CMK (cell line): ENCODE results near the gene CRYZL1.

Source experiments
- DNase-seq: peaks from one replicate; pipeline ENCODE4 v3.0.0-alpha.2; 2010; ENCODE audit warnings: low read depth

CRYZL1 gene

DNA sequence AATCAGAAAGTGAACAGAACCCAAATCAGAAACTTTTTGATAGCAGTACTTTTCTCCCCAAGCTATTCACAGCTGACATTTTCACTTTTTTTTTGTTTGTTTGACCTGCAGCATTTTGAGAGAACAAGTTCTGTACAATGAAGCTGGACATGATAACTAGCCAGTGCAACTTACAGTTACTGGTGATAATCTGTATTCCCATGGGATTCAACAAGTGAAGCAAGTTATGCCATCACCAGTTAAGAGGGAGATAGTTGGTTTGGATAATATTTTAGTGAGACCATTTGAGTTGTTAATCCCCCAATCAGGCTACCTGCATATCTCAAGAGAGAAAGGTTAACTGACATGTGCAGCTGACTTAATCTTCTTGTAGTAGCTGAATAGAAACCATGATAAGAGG, 80.6 kb downstream of the CRYZL1 start:
- DNase-seq: no peak

DNA sequence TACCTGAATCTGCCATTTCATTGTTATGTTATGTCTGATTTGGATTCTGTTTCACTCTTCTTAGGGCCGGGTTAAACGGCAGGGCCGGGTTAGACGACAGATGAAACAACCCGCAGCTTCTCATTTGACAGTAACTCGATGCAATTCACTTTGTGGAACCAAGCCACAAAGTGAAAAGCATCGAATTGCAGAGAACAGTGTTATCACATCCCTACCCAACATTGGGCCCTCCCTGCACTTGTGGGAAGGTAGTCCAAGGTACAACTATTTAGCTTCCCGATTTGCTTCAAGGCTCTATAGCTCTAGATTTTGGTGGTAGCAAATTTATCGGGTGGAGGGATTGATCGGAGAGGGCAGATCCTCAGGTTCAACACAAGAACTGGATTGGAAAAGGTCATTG, 81.7 kb downstream of the CRYZL1 start:
- DNase-seq: no peak

DNA sequence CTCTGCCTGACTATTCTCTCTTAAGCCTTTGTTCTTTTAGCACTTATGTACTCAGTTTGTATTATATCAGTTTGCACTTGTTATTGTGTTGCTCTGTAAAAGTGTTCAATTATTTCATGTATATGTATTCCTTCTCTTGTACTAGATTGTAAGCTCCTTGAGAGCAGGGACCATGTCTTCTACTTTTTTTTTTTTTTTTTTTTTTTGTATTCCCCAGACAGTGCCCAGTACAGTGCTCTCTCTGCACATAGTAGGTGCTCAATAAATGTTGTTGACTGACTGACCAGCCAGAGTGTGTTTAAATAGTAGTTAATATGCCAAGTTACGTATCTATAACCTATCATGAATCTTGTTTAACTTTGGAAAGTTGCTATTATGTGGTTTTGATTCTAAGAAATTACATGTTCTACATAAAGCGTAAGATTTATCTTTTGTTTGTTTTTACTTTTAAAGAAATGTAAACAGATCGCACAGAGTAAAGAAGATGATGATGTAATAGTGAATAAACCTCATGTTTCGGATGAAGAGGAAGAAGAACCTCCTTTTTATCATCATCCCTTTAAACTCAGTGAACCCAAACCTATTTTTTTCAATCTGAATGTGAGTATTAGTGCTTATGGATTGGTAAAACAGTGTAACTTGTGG, 82.6 kb downstream of the CRYZL1 start:
- DNase-seq: no peak

DNA sequence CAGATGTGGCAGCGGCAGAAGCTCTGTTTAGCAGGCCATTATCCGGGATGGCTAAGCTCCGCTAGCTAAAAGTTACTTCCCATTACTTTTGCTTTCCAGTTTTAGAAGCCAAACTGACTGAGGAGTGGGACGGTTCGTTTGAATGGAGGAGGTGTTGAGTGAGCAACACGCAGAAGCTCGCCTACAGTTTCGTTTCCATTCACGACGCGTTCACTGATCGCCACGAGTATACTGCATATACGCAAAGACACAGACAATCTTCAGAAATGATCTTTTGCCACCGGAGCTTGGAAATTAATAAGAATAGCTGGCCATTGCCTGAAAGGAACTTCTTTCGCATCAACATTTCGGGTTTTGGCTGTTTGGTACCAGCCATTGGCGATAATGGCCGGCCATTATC, 84.1 kb downstream of the CRYZL1 start:
- no peak for DNase-seq

DNA sequence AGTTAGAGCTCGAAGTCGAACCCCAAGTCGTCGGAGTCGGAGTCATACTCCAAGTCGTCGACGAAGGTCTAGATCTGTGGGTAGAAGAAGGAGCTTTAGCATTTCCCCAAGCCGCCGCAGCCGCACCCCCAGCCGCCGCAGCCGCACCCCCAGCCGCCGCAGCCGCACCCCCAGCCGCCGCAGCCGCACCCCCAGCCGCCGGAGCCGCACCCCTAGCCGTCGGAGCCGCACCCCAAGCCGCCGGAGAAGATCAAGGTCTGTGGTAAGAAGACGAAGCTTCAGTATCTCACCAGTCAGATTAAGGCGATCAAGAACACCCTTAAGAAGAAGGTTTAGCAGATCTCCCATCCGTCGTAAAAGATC, 86.6 kb downstream of the CRYZL1 start:
- DNase-seq: no peak

DNA sequence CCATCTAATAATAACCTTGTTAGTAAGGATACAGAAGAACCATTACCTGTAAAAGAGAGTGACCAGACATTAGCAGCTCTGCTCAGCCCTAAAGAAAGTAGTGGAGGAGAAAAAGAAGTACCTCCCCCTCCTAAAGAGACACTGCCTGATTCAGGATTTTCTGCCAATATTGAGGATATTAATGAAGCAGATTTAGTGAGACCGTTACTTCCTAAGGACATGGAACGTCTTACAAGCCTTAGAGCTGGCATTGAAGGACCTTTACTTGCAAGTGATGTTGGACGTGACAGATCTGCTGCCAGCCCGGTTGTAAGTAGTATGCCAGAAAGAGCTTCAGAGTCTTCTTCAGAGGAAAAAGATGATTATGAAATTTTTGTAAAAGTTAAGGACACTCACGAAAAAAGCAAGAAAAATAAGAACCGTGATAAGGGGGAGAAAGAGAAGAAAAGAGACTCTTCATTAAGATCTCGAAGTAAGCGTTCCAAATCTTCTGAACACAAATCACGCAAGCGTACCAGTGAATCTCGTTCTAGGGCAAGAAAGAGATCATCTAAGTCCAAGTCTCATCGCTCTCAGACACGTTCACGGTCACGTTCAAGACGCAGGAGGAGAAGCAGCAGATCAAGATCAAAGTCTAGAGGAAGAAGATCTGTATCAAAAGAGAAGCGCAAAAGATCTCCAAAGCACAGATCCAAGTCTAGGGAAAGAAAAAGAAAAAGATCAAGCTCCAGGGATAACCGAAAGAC, 87.1 kb downstream of the CRYZL1 start:
- no peak for DNase-seq

GRCh38 chr21:33552999-33553598, 88.4 kb downstream of the CRYZL1 start:
- DNase-seq: no peak

GRCh38 chr21:33552093-33552998, 89.2 kb downstream of the CRYZL1 start:
- no peak for DNase-seq

GRCh38 chr21:33551664-33552063, 89.9 kb downstream of the CRYZL1 start:
- DNase-seq: no peak

DNA sequence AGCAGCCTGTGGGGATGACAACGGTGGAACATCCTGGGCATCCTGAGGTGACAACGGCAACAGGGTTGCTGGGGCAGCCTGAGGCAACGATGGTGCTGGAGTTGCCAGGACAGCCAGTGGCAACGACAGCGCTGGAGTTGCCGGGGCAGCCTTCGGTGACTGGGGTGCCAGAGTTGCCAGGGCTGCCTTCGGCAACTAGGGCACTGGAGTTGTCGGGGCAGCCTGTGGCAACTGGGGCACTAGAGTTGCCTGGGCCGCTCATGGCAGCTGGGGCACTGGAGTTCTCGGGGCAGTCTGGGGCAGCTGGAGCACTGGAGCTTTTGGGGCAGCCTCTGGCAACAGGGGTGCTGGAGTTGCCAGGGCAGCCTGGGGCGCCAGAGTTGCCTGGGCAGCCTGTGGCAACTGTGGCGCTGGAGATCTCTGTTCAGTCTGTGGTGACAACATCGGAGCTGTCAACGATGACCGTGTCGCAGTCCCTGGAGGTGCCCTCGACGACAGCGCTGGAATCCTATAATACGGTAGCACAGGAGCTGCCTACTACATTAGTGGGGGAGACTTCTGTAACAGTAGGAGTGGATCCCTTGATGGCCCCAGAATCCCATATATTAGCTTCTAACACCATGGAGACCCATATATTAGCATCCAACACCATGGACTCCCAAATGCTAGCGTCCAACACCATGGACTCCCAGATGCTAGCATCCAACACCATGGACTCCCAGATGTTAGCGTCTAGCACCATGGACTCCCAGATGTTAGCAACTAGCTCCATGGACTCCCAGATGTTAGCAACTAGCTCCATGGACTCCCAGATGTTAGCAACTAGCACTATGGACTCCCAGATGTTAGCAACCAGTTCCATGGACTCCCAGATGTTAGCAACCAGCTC, 90.5 kb downstream of the CRYZL1 start:
- no peak for DNase-seq

- no peak for DNase-seq
These were observed 91.4 kb downstream of the CRYZL1 start for GRCh38 chr21:33549848-33550771.

DNA sequence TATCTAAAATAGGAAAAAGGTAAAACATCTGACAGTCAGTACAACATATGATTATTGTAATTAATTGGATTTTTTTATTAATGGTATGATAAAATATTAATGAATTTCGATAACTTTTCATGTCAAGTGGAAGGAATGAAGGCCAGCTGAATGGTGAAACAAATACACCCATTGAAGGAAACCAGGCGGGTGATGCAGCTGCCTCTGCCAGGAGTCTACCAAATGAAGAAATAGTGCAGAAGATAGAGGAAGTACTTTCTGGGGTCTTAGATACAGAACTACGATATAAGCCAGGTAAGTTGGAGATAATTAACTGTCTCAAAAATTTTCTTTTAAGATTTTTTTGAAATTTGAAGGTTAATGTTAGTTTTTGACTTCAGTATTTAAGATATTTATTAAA, 95.5 kb downstream of the CRYZL1 start:
- DNase-seq: no peak

GRCh38 chr21:33544451-33545195, 96.9 kb downstream of the CRYZL1 start:
- DNase-seq: no peak

- DNase-seq: no peak
These were observed 97.9 kb downstream of the CRYZL1 start for GRCh38 chr21:33543505-33544129.

- DNase-seq: peak; percentile 99
These were observed 98.7 kb downstream of the CRYZL1 start, which contains the start of gene SON for GRCh38 chr21:33542640-33543504. SON (plus strand) TSS chr21:33543038; CDS start chr21:33543093, 55 bp downstream.

GRCh38 chr21:33541756-33542639, 99.5 kb downstream of the CRYZL1 start, which contains the start of gene GART:
GART (minus strand) TSS chr21:33542117; CDS start chr21:33539315, 2,802 bp downstream.
- peak; percentile 66 for DNase-seq
